ENCODE measurements around the gene FAM163B.

FAM163B gene

DNA sequence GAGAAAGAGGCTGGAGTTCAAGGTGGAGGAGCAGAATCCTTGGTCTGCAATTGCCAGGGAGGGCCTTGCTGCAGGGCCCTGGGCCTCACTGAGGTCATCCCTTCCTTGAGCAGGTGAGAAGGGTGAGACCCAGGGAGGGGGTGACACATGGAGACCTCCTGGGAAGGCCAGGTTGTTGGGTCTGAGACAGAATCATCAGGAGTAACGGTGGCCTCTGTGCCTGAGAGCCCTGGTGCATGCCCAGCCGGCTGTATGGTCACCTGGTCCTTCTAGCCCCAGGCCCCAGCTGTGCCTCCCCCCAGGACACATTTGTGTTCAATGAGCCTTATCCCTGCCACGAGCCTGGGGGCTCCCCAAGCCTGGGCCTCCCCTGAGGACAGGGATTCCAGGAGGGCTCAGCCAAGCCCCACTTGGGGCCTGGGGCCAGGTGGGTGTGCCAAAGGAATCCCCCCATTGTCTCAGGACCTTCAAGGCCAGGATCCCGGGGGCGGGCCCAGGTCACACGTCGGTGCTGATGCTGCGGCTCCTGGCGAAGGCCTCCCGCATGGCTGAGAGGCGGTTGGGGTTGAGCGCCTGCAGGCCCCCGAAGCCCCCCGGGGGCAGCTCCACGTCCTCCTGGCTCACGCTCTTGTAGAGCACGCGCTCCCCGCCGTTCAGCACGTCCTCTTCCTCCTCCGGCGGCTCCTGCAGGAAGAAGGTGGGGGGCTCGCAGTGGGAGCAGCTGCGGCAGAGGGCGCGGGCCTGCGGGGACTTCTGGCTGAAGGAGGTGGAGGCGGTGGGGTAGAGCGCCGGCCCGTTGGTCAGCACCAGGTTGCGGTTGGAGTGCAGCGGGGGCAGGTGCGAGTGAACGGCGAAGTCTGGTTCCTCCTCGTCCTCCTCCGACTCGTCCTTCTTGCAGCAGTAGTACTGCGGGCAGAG is 30.4 kb downstream of the FAM163B start:
- H3K9ac ChIP-seq (ENCODE audit: low read length in 5 of 5), result no peak overlapping the region
- H3K4me3 ChIP-seq (ENCODE audit: low read depth in 1 of 5, low read length in 5 of 5), result no peak overlapping the region
- no peaks in the 10 kb centered on the region for H3K36me3 ChIP-seq (ENCODE audit: control insufficient read depth in 5 of 5, insufficient read depth in 5 of 5, low read length in 5 of 5)
- H3K9me3 ChIP-seq (ENCODE audit: control insufficient read depth in 5 of 5, low read length in 5 of 5), result no peaks in the 10 kb centered on the region
- peaks cover 0 to 12% (median 5%) of the 10 kb centered on the region in 5 donors for H3K4me1 ChIP-seq (ENCODE audit: control insufficient read depth in 5 of 5, insufficient read depth in 5 of 5, low read length in 5 of 5)
- peaks cover 46 to 74% (median 62%) of the 10 kb centered on the region in 5 donors for H3K27me3 ChIP-seq (ENCODE audit: control insufficient read depth in 5 of 5, insufficient read depth in 4 of 5, low read length in 5 of 5)
- no peak overlapping the region for H3K27ac ChIP-seq (ENCODE audit: low read depth, low read length)

DNA sequence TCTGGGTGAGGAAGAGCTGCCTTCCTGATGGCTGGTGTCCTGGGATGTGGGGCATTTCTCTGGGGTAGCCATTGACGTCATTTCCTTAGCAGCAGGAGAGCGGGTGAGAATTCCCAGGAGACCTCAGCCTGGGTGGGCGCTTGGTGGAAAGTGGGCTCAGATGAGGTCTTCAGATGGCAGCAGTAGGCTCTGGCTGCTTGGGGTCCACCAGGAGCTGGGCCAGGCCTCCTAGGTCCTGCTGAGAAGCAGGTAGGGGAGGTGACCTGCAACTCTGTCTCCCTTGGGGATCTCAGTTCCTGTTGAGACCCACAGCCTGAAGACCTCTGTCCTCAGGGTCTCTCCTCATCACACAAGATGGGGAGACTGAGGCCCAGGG is 31.5 kb downstream of the FAM163B start:
- peaks cover 0 to 19% (median 12%) of the 10 kb centered on the region in 5 donors for H3K4me1 ChIP-seq (ENCODE audit: control insufficient read depth in 5 of 5, insufficient read depth in 5 of 5, low read length in 5 of 5)
- H3K9ac ChIP-seq (ENCODE audit: low read length in 5 of 5), result no peak overlapping the region
- H3K27me3 ChIP-seq (ENCODE audit: control insufficient read depth in 5 of 5, insufficient read depth in 4 of 5, low read length in 5 of 5), result peaks cover 36 to 69% (median 54%) of the 10 kb centered on the region in 5 donors
- no peaks in the 10 kb centered on the region for H3K36me3 ChIP-seq (ENCODE audit: control insufficient read depth in 5 of 5, insufficient read depth in 5 of 5, low read length in 5 of 5)
- H3K9me3 ChIP-seq (ENCODE audit: control insufficient read depth in 5 of 5, low read length in 5 of 5), result no peaks in the 10 kb centered on the region
- H3K27ac ChIP-seq (ENCODE audit: low read depth, low read length), result no peak overlapping the region
- H3K4me3 ChIP-seq (ENCODE audit: low read depth in 1 of 5, low read length in 5 of 5), result no peak overlapping the region

DNA sequence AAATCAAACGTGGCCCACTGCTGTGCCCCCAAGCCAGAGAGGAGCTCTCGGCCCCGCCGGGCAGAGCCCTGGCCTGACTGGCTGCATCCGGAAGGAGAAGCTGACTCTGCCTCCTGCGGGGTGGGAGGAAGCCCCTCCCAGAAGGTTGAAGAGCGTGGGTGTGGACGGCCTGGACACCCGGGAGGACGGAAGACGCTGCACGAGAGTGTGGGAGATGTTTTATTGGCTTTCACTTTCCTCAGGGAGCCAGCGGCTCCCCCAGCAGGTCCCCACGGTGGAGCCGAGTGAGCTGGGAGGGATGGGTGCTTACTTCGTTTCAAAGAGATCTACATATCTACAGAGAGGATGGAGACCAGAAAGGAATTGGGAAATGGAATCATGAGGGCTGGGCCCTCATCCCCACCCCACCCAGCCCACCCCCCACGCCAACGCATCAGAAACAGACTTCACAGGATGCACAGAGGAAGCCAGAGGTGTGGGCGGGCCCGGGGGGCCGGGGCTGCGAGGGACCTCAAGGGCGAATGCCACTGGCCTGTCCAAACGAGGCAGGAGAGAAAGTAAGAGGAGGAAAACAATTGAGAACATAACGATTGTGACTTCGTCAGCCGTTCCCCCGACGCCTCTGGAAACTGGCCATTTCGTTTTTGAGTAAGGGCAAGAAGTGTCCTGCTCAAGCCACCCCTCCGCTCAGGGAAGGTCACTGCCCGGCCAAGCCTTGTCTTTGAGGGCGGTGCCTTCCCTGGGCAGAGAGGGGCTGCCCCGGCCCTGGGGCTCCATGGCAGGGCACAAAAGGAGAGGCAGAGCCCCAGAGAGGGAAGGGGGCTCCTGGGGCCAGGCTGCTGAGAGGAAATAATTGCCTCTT is 32.1 kb downstream of the FAM163B start:
- peaks cover 39 to 69% (median 54%) of the 10 kb centered on the region in 5 donors for H3K27me3 ChIP-seq (ENCODE audit: control insufficient read depth in 5 of 5, insufficient read depth in 4 of 5, low read length in 5 of 5)
- peak overlapping the region in 2 of 5 donors; percentile 3 to 40 for H3K4me3 ChIP-seq (ENCODE audit: low read depth in 1 of 5, low read length in 5 of 5)
- H3K9me3 ChIP-seq (ENCODE audit: control insufficient read depth in 5 of 5, low read length in 5 of 5), result no peaks in the 10 kb centered on the region
- no peak overlapping the region for H3K27ac ChIP-seq (ENCODE audit: low read depth, low read length)
- peaks cover 0 to 23% (median 16%) of the 10 kb centered on the region in 5 donors for H3K4me1 ChIP-seq (ENCODE audit: control insufficient read depth in 5 of 5, insufficient read depth in 5 of 5, low read length in 5 of 5)
- no peak overlapping the region for H3K9ac ChIP-seq (ENCODE audit: low read length in 5 of 5)
- H3K36me3 ChIP-seq (ENCODE audit: control insufficient read depth in 5 of 5, insufficient read depth in 5 of 5, low read length in 5 of 5), result no peaks in the 10 kb centered on the region

DNA sequence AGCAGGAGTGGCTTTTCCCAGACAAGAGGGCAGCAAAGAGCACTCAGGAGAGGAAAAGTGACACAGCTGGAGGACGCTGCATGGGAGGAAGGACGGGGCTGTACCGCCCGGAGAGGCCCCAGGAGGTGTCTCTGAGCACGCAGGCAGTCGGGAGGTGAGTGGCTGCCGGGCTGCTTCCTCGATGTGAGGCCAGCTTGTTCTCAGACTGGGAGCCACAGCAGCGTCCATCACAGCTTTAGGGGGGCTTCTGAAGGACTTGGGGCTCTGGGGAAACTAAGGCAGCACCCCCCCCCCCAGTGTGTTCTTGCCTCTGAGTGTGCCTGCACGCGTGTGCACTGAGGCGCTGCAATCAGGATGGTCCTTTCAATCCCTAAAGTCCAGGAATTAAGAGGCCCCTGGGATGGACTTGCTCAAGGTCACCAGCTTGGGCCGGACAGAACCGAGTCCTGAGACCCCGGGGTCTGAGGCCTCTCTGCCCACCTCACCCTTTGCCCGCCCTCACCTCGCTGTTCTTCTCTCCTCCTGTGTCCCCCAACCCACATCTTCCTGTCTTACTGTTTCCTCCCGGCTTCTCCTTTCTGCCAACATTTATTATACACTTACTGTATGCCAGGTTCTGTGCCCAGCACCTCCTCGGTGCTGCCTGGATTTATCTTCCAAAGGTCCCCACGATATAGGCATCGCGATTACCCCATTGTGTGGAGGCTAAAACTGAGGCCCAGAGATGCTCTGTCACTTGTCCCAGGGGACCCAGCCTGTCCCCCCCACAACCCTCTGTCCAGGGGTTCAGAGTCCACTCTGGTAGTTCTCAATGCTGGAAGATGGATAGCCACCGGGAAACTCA is 32.9 kb downstream of the FAM163B start:
- H3K9ac ChIP-seq (ENCODE audit: low read length in 5 of 5), result no peak overlapping the region
- peaks cover 0 to 23% (median 16%) of the 10 kb centered on the region in 5 donors for H3K4me1 ChIP-seq (ENCODE audit: control insufficient read depth in 5 of 5, insufficient read depth in 5 of 5, low read length in 5 of 5)
- no peaks in the 10 kb centered on the region for H3K9me3 ChIP-seq (ENCODE audit: control insufficient read depth in 5 of 5, low read length in 5 of 5)
- H3K4me3 ChIP-seq (ENCODE audit: low read depth in 1 of 5, low read length in 5 of 5), result peak overlapping the region in 1 of 5 donors; percentile 40
- H3K27ac ChIP-seq (ENCODE audit: low read depth, low read length), result no peak overlapping the region
- peaks cover 42 to 64% (median 56%) of the 10 kb centered on the region in 5 donors for H3K27me3 ChIP-seq (ENCODE audit: control insufficient read depth in 5 of 5, insufficient read depth in 4 of 5, low read length in 5 of 5)
- no peaks in the 10 kb centered on the region for H3K36me3 ChIP-seq (ENCODE audit: control insufficient read depth in 5 of 5, insufficient read depth in 5 of 5, low read length in 5 of 5)

DNA sequence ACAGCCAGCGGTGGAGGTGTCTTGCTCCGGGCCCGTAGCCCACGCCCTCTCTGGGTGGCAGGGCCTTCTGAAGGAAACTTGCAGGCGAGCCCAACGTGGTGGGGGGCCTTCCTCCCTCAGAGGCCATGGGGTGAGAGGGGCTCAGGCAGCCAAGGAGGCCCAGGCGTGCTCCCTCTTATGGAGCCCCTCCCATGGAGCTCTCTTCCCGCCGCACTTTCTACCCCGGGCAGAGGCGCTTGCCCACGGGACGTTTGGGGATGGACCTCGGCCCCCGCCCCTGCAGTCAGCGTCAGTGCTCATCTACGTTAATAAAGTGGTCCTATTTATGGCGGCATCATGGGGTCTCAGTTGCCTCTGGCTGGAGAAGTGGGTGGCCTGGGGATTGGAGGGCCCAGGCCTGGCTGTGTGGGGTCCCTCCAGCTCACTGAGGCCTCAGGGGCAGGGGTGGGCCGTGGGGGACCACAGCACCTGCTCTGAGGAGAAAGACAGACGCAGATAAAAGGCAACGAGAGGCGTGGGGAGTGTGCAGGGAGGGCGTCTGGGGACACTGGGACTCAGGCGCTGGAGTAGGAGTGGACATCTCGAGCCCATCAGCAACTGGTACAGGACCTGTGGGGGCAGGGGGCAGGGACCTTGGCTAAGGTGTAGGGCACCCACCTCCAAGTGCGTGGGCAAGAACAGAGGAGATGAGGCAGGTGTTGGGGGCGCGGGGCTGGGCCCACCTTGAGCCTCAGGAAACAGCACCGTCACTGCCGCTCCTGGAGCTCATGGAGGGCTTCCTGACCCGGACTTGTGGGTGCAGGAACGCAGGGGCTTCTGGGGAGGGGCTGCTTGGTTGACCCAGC is 33.8 kb downstream of the FAM163B start:
- Histone ChIP-seq H3K4me3 (ENCODE audit: low read depth in 1 of 5, low read length in 5 of 5) (no peak overlapping the region), H3K9me3 (ENCODE audit: control insufficient read depth in 5 of 5, low read length in 5 of 5) (no peaks in the 10 kb centered on the region), H3K4me1 (ENCODE audit: control insufficient read depth in 5 of 5, insufficient read depth in 5 of 5, low read length in 5 of 5) (peaks cover 0 to 23% (median 16%) of the 10 kb centered on the region in 5 donors), H3K9ac (ENCODE audit: low read length in 5 of 5) (no peak overlapping the region), H3K27ac (ENCODE audit: low read depth, low read length) (no peak overlapping the region), H3K27me3 (ENCODE audit: control insufficient read depth in 5 of 5, insufficient read depth in 4 of 5, low read length in 5 of 5) (peaks cover 43 to 67% (median 60%) of the 10 kb centered on the region in 5 donors), H3K36me3 (ENCODE audit: control insufficient read depth in 5 of 5, insufficient read depth in 5 of 5, low read length in 5 of 5) (no peaks in the 10 kb centered on the region)

DNA sequence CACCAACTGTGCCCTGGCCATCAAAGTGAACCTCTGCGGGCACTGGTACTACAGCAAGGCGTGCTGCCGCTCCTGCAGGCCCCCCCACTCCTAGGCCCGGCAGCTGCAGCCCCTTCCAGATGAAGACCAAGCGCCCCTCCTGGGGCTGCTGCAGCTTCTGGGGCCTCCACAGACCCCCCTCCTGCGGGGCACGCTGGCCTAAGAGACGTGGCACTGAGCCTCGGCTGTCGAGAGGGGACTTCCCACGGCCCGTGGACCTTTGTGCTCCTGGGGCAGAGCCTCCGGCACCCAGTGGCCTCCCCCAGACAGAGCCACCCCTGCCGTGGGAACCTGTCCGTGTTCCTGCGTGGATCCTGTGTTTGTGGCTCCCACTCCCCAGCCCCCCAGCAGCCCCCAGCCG is 34.4 kb downstream of the FAM163B start:
- Histone ChIP-seq H3K4me1 (ENCODE audit: control insufficient read depth in 5 of 5, insufficient read depth in 5 of 5, low read length in 5 of 5) (peaks cover 0 to 23% (median 16%) of the 10 kb centered on the region in 5 donors), H3K36me3 (ENCODE audit: control insufficient read depth in 5 of 5, insufficient read depth in 5 of 5, low read length in 5 of 5) (no peaks in the 10 kb centered on the region), H3K4me3 (ENCODE audit: low read depth in 1 of 5, low read length in 5 of 5) (no peak overlapping the region), H3K27ac (ENCODE audit: low read depth, low read length) (no peak overlapping the region), H3K9ac (ENCODE audit: low read length in 5 of 5) (no peak overlapping the region), H3K27me3 (ENCODE audit: control insufficient read depth in 5 of 5, insufficient read depth in 4 of 5, low read length in 5 of 5) (peaks cover 43 to 66% (median 60%) of the 10 kb centered on the region in 5 donors), H3K9me3 (ENCODE audit: control insufficient read depth in 5 of 5, low read length in 5 of 5) (no peaks in the 10 kb centered on the region)

DNA sequence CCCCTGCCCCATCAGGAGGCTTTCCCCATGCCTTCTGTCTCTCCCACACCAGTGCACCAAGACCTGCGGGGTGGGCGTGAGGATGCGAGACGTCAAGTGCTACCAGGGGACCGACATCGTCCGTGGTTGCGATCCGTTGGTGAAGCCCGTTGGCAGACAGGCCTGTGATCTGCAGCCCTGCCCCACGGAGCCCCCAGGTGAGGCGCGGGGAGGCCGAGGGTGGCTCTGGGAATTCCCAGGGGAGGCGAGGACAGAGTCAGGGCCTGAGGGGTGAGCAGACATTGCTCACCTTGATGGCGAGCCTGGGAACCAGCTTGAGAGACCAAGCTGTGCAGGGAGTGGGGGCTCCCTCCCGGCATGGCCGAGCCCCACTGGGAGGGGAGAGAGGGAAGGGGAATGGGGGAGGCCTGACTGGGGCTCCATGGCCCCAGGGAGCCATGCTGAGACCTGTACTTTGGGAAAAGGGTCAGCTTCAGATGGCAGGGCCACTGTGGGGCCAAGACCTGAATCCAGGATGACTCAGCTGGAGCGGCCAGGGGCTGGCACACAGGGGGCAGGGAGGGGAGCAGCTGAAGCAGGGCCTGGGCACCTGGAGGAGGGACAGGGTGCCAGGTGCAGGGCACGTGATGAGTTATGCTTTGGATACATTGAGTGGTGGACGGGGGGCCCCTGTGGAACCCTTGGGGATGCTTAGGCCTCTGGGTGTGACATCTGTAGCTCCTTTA is 35.2 kb downstream of the FAM163B start:
- H3K4me1 ChIP-seq (ENCODE audit: control insufficient read depth in 5 of 5, insufficient read depth in 5 of 5, low read length in 5 of 5), result peaks cover 0 to 23% (median 16%) of the 10 kb centered on the region in 5 donors
- no peaks in the 10 kb centered on the region for H3K9me3 ChIP-seq (ENCODE audit: control insufficient read depth in 5 of 5, low read length in 5 of 5)
- H3K9ac ChIP-seq (ENCODE audit: low read length in 5 of 5), result no peak overlapping the region
- no peak overlapping the region for H3K27ac ChIP-seq (ENCODE audit: low read depth, low read length)
- no peak overlapping the region for H3K4me3 ChIP-seq (ENCODE audit: low read depth in 1 of 5, low read length in 5 of 5)
- H3K36me3 ChIP-seq (ENCODE audit: control insufficient read depth in 5 of 5, insufficient read depth in 5 of 5, low read length in 5 of 5), result no peaks in the 10 kb centered on the region
- H3K27me3 ChIP-seq (ENCODE audit: control insufficient read depth in 5 of 5, insufficient read depth in 4 of 5, low read length in 5 of 5), result peaks cover 38 to 58% (median 54%) of the 10 kb centered on the region in 5 donors

DNA sequence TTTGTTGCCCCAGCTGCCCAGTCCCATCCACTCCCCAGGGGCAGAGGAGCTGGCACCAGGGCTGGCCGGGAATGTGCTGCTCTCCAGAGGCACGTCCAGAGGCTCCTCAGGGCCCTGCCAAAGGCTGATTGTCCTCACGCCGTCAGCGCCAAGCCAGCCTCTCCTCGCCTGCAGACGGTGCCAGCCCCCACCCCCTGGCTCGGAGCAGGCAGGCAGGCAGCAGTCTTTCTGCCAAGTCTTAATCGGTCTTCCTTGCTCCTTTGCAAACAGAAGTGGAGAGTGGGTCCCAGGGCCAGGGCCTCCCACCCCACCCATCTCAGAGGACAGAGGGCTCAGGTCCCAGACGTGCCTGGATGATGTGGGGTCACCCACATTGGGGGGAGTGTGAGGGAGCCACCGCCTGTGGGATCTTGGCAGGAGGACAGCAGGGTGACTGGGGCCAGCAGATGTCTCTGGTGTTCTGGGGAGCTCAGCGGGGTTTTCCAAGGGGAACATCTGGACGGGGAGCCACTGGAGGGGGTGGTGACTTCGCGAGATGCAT is 36.3 kb downstream of the FAM163B start:
- no peaks in the 10 kb centered on the region for H3K9me3 ChIP-seq (ENCODE audit: control insufficient read depth in 5 of 5, low read length in 5 of 5)
- H3K9ac ChIP-seq (ENCODE audit: low read length in 5 of 5), result no peak overlapping the region
- no peaks in the 10 kb centered on the region for H3K36me3 ChIP-seq (ENCODE audit: control insufficient read depth in 5 of 5, insufficient read depth in 5 of 5, low read length in 5 of 5)
- peaks cover 0 to 23% (median 16%) of the 10 kb centered on the region in 5 donors for H3K4me1 ChIP-seq (ENCODE audit: control insufficient read depth in 5 of 5, insufficient read depth in 5 of 5, low read length in 5 of 5)
- H3K27ac ChIP-seq (ENCODE audit: low read depth, low read length), result no peak overlapping the region
- H3K27me3 ChIP-seq (ENCODE audit: control insufficient read depth in 5 of 5, insufficient read depth in 4 of 5, low read length in 5 of 5), result peaks cover 29 to 51% (median 45%) of the 10 kb centered on the region in 5 donors
- no peak overlapping the region for H3K4me3 ChIP-seq (ENCODE audit: low read depth in 1 of 5, low read length in 5 of 5)
